ENCODE data around the gene SMAD5. TPM values are rescaled to one million over a fixed set of nuclear protein-coding genes. Genes with fewer than 3 reads are reported as not detected.

SMAD5 gene
- total RNA-seq, 1 experiment from 2014 or later, result 69.3 TPM

- WGBS (ENCODE audit: extremely low coverage, insufficient read length, low lambda C conversion rate), result no CpG with 5 or more reads among the region's 3 CpGs
- H3K9me3 ChIP-seq (ENCODE audit: control insufficient read depth, low read depth, low read length), result no peaks in the 10 kb centered on the region
Measured at GRCh38 chr5:136143763-136144162, 11.1 kb downstream of the SMAD5 start.

More at GRCh38 chr5:136143763-136144162, 11.1 kb downstream of the SMAD5 start:
- Histone ChIP-seq H3K14ac (ENCODE audit: insufficient read depth, low read length) (no peak overlapping the region), H3K27me3 (ENCODE audit: insufficient read depth, low read length) (no peaks in the 10 kb centered on the region), H3K23ac (ENCODE audit: insufficient read length, low read depth, low read length) (no peak overlapping the region), H3K56ac (ENCODE audit: insufficient read length, low read depth, low read length) (no peak overlapping the region), H3K4me2 (ENCODE audit: insufficient read depth, insufficient read length, low read length) (no peak overlapping the region), H3K4me1 (ENCODE audit: insufficient read depth, low read length) (no peaks in the 10 kb centered on the region; the same call in 1 of the 2 replicates), H3T11ph (ENCODE audit: low read length) (no peak overlapping the region), H3K4ac (ENCODE audit: low read depth, low read length) (no peak overlapping the region), H4K5ac (ENCODE audit: insufficient read length, low read depth, low read length) (no peak overlapping the region), H2BK20ac (ENCODE audit: low read depth, low read length, poor library complexity, severe bottlenecking) (no peak overlapping the region), H2AFZ (ENCODE audit: low read length) (no peak overlapping the region), H4K20me1 (ENCODE audit: control insufficient read depth, insufficient read depth, insufficient read length) (no peaks in the 10 kb centered on the region), H2BK120ac (ENCODE audit: low read depth, low read length, poor library complexity, severe bottlenecking) (no peak overlapping the region), H2AK5ac (ENCODE audit: insufficient read length, low read length) (no peak overlapping the region), H4K91ac (ENCODE audit: insufficient read length, low read depth, low read length) (no peak overlapping the region), H3K79me2 (ENCODE audit: insufficient read depth, low read length) (peaks cover 22% of the 10 kb centered on the region; the same call in 1 of the 2 replicates), H2BK15ac (ENCODE audit: low read depth, low read length) (no peak overlapping the region), H3K9ac (ENCODE audit: extremely low read depth, insufficient read length, low read length) (no peak overlapping the region), H4K8ac (replicated peaks; ENCODE audit: insufficient read length, low read depth, low read length) (no peak overlapping the region), H3K27ac (ENCODE audit: insufficient read length, low read depth, low read length) (no peak overlapping the region), H2BK5ac (ENCODE audit: insufficient read length, low read length) (no peak overlapping the region), H3K79me1 (ENCODE audit: insufficient read depth, low read depth, low read length, poor library complexity, severe bottlenecking) (peaks cover 5% of the 10 kb centered on the region), H2BK12ac (ENCODE audit: insufficient read length, low read depth, low read length) (no peak overlapping the region), H3K18ac (ENCODE audit: insufficient read length, low read depth, low read length) (no peak overlapping the region), H3K23me2 (ENCODE audit: insufficient read length, low read depth, low read length, poor library complexity, severe bottlenecking) (no peaks in the 10 kb centered on the region)
- no peak for DNase-seq
- H3K4me1 Mint-ChIP-seq, result peaks cover 11 to 12% of the 10 kb centered on the region in 2 experiments
- no peak overlapping the region for H3K4me3 Mint-ChIP-seq
- no peak for TF ChIP-seq CTCF (conservative IDR thresholded peaks at IDR 0.05)
- no peaks in the 10 kb centered on the region for H3K27me3 Mint-ChIP-seq (ENCODE audit: low read depth)
- H3K27ac Mint-ChIP-seq, result no peak overlapping the region
- H3K36me3 Mint-ChIP-seq (ENCODE audit: insufficient read depth in 1 of 3, low read depth in 3 of 3), result no peaks in the 10 kb centered on the region; a peak in 1 of 7 replicates
- no peaks in the 10 kb centered on the region for H3K9me3 Mint-ChIP-seq

Measured in H9 (cell line).